Vagina (tissue), 2 donors: ENCODE data around the gene EDN1.

Experiments
- CTCF ChIP-seq, 3 experiments: fragments of 450-650 bp in 2 of 3; fragments of 200-600 bp in 1 of 3; sonication (generic) in 1 of 3; IDR thresholded peaks; one replicate each; pipeline ENCODE4 v1.5.1; 2017 to 2019; ENCODE audit warnings: antibody characterized with exemption in 3 of 3, mild to moderate bottlenecking in 2 of 3, moderate library complexity in 2 of 3
- POLR2A ChIP-seq, 2 donors: fragments of 450-650 bp; IDR thresholded peaks; one replicate each; pipeline ENCODE4 v1.6.1; 2017; ENCODE audit warnings: antibody characterized with exemption in 2 of 2, mild to moderate bottlenecking in 2 of 2, moderate library complexity in 2 of 2
- POLR2AphosphoS5 ChIP-seq, 2 donors: sonication (generic); formaldehyde crosslinking; IDR thresholded peaks; one replicate each; pipeline ENCODE4 v1.9.0; 2017; ENCODE audit warnings: antibody characterized with exemption in 2 of 2, mild to moderate bottlenecking in 2 of 2, low read depth in 1 of 2; ENCODE audit not compliant: insufficient read depth in 1 of 2

DNA sequence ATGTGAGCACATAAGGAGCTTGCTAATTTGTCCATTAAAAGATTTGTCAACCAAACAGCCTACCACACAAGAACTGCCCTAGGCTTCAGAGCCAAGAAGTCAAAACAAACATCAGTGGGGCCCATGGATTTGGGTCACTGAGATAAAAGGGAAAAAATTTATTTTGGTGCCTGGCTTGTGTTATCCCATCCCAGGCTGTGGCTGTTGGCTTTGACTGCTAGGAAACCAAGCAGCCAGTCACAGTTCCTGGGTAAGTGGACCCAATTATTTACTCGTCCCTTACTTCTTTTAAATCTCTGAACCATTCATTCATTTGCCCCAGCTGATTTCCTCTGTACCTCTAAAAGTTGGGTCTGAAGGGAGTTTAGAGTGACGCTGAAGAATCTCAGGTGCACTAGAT, 41.3 kb downstream of the EDN1 start:
- TF ChIP-seq CTCF (IDR thresholded peaks at IDR 0.05) (no peak), POLR2AphosphoS5 (IDR thresholded peaks at IDR 0.05; ENCODE audit: insufficient read depth in 1 of 2, low read depth in 1 of 2) (no peak), POLR2A (IDR thresholded peaks at IDR 0.05) (no peak)
